Measurements from ENCODE around the gene URAD.
"Not testable (repeated sequence)": the region's sequence is repeated elsewhere in the genome, so short reads cannot be mapped to it uniquely, and the experiment has no call there.

The URAD gene, protein sequence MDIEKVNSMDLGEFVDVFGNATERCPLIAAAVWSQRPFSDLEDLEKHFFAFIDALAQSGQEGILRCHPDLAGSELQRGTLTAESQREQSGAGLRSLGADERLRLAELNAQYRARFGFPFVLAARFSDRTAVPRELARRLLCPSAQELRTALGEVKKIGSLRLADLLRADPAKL

DNA sequence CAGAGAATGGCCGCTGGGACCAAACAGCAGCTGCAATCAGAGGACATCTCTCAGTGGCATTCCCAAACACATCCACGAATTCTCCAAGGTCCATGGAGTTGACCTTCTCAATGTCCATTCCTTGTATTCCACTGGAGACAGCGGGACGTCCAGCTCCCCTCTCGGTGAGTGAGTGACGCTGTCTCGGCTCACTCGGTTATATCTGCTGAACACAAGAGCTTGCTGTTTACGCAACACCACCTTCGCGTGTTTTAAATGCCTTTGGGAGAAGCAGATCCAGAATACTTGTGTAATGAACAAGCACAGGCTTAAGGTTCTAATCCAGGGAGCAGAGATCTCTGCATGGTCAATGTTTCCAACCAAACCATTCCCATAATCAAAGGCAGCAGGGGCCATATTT lies at the start of gene URAD:
URAD (minus strand) TSS at position 174 of the 400 bp plus-strand sequence; CDS start at position 118, 56 bp downstream.
- TF ChIP-seq, protein P1, sequence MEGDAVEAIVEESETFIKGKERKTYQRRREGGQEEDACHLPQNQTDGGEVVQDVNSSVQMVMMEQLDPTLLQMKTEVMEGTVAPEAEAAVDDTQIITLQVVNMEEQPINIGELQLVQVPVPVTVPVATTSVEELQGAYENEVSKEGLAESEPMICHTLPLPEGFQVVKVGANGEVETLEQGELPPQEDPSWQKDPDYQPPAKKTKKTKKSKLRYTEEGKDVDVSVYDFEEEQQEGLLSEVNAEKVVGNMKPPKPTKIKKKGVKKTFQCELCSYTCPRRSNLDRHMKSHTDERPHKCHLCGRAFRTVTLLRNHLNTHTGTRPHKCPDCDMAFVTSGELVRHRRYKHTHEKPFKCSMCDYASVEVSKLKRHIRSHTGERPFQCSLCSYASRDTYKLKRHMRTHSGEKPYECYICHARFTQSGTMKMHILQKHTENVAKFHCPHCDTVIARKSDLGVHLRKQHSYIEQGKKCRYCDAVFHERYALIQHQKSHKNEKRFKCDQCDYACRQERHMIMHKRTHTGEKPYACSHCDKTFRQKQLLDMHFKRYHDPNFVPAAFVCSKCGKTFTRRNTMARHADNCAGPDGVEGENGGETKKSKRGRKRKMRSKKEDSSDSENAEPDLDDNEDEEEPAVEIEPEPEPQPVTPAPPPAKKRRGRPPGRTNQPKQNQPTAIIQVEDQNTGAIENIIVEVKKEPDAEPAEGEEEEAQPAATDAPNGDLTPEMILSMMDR (IDR thresholded peaks at IDR 0.05): no peak

DNA sequence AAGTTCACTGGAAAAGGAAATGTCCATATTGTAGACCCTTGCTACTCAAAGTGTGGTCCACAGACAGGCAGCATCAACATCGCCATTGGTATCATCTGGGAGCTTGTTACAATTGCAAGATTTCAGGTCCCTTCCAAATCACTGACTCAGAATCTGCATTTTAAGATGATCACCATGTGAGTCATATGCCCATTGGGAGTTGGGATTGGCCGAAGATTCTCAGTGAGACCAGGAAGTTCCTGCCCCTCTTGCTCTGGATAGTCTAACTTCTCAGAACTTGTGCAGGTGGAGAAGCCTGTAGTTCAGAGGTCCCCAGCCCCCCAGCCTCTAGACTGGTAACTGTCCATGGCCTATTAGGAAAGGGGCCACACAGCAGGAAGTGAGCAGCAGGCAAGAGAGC lies 48.9 kb upstream of the URAD start:
- no peak for DNase-seq (ENCODE audit: low spot score)
- no peak overlapping the region for H3K27ac ChIP-seq
- TF ChIP-seq, protein P1 (IDR thresholded peaks at IDR 0.05): no peak
- no peak overlapping the region for H3K4me3 ChIP-seq

More for the DNA sequence above, at the start of gene URAD:
- Histone ChIP-seq H3K4me3 (no peak within 1 kb of the TSS), H3K27ac (no peak within 1 kb of the TSS)
- no peak for DNase-seq (ENCODE audit: low spot score)

DNA sequence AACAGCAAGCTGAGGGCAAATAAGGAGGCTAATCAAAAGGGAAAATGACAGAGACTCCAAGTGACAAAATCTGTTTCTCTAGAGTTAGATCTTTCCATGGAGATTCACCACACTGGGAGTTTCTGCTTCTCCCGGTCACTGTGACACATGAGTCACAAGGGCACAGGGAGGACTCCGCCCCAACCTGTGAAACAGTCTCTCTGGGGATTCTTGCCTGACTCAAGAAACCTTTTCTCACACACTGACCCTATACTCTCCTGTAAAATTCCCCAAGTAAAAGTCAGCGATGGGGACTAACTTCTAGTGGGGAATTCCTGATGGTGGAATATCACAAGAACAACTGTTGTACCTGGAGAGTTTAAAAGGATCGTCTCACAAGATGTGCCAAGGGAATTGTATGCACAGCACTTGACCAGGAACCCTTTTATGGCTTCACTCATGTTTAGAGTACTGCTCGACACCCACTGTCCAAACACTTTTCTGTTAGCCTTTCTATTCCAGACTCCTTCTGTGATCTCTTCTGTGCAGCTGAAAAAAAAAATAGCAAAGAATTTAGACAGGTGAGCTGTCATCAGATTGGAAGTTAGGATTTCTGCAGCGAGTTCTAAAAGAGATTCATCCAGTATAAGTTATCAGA lies 46.8 kb upstream of the URAD start:
- TF ChIP-seq, protein P1 (IDR thresholded peaks at IDR 0.05): no peak
- DNase-seq (ENCODE audit: low spot score): no peak
- Histone ChIP-seq H3K27ac (no peak overlapping the region), H3K4me3 (no peak overlapping the region)

DNA sequence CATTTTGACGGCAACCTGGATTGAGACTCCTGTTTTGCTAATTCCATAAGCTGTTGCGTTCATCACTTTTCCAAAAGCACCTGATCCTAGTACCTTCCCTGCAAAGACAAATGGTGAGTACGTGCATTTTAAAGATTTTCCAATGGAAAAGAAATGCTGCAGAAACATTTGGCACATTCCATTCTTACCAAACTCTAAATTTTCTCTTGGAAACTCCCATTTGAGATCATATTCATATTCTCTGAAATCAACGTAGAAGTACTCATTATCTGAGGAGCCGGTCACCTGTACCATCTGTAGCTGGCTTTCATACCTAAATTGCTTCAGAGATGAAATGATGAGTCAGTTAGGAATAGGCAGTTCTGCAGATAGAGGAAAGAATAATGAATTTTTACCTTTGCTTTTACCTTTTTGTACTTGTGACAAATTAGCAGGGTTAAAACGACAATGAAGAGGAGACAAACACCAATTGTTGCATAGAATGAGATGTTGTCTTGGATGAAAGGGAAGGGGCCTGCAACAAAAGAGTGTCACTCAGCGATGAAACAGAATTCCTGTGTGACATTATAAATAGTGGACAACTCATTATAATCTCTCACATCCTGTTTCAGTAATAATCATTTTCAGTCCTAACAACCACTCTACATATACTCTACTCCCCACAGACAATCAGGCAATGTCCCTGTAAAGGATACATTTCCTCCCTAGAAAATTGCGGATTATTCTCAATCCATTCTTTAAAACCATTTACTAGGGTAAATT lies 45.6 kb upstream of the URAD start:
- no peak for DNase-seq (ENCODE audit: low spot score)
- TF ChIP-seq, protein P1 (IDR thresholded peaks at IDR 0.05): no peak

DNA sequence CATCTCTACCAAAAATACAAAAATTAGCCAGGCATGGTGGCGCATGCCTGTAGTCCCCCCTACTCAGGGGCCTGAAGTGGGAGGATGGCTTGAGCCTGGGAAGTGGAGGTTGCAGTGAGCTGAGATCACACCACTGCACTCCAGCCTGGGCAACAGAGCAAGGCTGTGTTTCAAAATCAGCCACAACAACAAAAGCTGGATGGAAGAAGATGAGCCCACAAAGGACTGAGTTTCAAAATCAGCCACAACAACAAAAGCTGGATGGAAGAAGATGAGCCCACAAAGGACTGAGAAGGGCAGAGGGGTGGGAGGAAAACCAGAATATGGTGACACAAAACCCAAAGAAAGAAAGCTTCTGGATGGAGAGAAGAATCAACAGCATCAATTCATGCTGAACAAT lies 43.9 kb upstream of the URAD start:
- H3K27ac ChIP-seq; DNase-seq (ENCODE audit: low spot score); H3K4me3 ChIP-seq: not testable (repeated sequence)

More for the DNA sequence above, 45.6 kb upstream of the URAD start:
- no peak overlapping the region for H3K27ac ChIP-seq
- H3K4me3 ChIP-seq: no peak overlapping the region

DNA sequence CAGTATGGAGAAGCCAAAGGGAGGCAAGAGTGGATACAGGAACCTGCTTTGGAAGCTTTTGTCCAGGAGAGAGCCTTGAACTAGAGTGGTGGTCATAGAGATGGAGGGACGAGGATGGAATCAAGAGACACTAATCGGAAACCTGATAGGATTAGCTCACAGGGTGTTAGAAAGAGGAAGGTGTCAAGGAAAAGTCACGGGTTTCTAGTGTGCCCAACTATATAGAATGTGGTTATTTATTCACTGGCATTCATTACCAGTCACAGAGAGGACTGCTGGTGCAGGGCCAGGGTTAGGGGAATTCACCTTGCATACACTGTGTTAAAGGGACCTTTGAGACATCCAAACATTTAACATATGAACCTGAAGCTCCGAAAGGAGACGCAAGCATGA lies 43.4 kb upstream of the URAD start:
- H3K27ac ChIP-seq: no peak overlapping the region
- no peak for DNase-seq (ENCODE audit: low spot score)
- TF ChIP-seq, protein P1 (IDR thresholded peaks at IDR 0.05): no peak

DNA sequence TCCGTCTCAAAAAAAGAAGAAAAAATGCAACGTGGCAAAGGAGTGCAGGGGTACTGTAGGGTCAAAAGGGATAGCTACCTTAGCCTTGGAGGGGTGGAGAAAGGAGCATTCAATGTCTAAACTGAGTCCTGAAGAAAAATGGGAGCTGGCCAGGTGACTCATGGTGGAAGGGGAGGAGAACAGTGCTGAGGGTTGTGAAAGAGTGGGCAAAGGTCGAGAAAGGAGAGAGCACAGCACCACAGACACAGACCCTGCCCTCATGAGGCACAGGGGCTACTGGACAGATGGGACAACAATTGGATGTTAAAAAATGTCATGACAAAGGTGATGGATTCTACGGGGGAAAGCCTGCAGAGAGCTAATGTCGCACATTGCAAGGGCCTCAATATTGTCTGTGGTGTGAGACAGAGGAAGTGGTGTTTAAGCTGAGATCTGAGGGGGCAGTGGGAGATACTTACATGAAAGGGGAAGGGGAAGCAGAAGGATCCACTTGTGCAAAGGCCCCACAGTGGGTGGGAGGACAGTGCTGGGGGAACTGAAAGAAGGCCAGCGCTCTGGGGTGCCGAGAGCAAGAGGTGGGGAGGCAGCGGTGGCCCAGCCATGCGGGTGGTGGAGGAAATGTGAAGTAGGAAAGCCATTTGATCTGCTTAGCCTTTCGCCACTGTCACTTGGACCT lies 42.9 kb upstream of the URAD start:
- TF ChIP-seq, protein P1 (IDR thresholded peaks at IDR 0.05): no peak
- H3K4me3 ChIP-seq: no peak overlapping the region
- no peak overlapping the region for H3K27ac ChIP-seq
- no peak for DNase-seq (ENCODE audit: low spot score)

More for the DNA sequence above, 43.4 kb upstream of the URAD start:
- H3K4me3 ChIP-seq: no peak overlapping the region
